Activated B cell treated with CpG ODN at 0.5 μM for 24 hours (primary cell): ENCODE measurements around the gene CAMTA1. TPM values are rescaled to one million over a fixed set of nuclear protein-coding genes. Genes with fewer than 3 reads are reported as not detected.

ENCODE experiments used
- ATAC-seq: fragments of 200-7000 bp; cut with Tn5 transposase; one replicate; pipeline ENCODE4 v1.10.0; 2021; ENCODE audit warnings: low read depth, mild to moderate bottlenecking, moderate library complexity
- CTCF ChIA-PET: fragments of 350-600 bp; sonication (Branson Sonifier 250); formaldehyde crosslinking; loops from one replicate; lab custom pipeline; 2021; ENCODE audit warnings: antibody characterized with exemption; lab: Charles Lee
- POLR2A ChIA-PET: fragments of 350-600 bp; sonication (Branson Sonifier 250); formaldehyde crosslinking; loops from one replicate; lab custom pipeline; 2021; ENCODE audit warnings: antibody characterized with exemption; lab: Charles Lee
- DNase-seq: peaks from one replicate; pipeline ENCODE4 v3.0.0; 2022
- H3K27ac Mint-ChIP-seq: one replicate; pipeline ENCODE4 v1.8.0; 2020; ENCODE audit warnings: mixed read lengths
- H3K27me3 Mint-ChIP-seq: one replicate; pipeline ENCODE4 v1.8.0; 2021; ENCODE audit warnings: mixed read lengths
- H3K36me3 Mint-ChIP-seq: one replicate; pipeline ENCODE4 v1.8.0; 2021; ENCODE audit warnings: low read depth, mixed read lengths
- H3K4me1 Mint-ChIP-seq: one replicate; pipeline ENCODE4 v1.8.0; 2021; ENCODE audit warnings: mixed read lengths
- H3K4me3 Mint-ChIP-seq: one replicate; pipeline ENCODE4 v1.8.0; 2020; ENCODE audit warnings: mild to moderate bottlenecking, mixed read lengths
- H3K9me3 Mint-ChIP-seq: one replicate; pipeline ENCODE4 v1.8.0; 2020; ENCODE audit warnings: mixed read lengths
- CTCF ChIP-seq: fragments of 200-600 bp; IDR thresholded peaks from one replicate; pipeline ENCODE4 v1.8.0; 2022; ENCODE audit warnings: antibody characterized with exemption, mild to moderate bottlenecking
- intact Hi-C: fragments of 100-400 bp; cut with micrococcal nuclease; formaldehyde crosslinking; loops from one replicate; pipeline ENCODE4 v1.15.1; 2024
- total RNA-seq: library from RNA; stranded (reverse); gene quantifications from 2 replicates; pipeline ENCODE4 v1.2.3, GENCODE V29; 2022

The CAMTA1 gene
- total RNA-seq, 1 donor from 2014 or later: 49.8 TPM

GRCh38 chr1:7250176-7250575, 464.9 kb downstream of the CAMTA1 start:
- no peak overlapping the region for H3K4me3 Mint-ChIP-seq
- no peak for ATAC-seq
- H3K36me3 Mint-ChIP-seq: no peaks in the 10 kb centered on the region
- DNase-seq: no peak
- no peaks in the 10 kb centered on the region for H3K9me3 Mint-ChIP-seq
- H3K27ac Mint-ChIP-seq: no peak overlapping the region
- no peaks in the 10 kb centered on the region for H3K4me1 Mint-ChIP-seq
- H3K27me3 Mint-ChIP-seq: peaks cover 16% of the 10 kb centered on the region
- CTCF ChIA-PET: no interaction called here
- POLR2A ChIA-PET: no interaction called here
- intact Hi-C loops: no loop called here
- TF ChIP-seq CTCF: no peak

GRCh38 chr1:7250597-7251453, 465.6 kb downstream of the CAMTA1 start:
- Mint-ChIP-seq H3K27me3 (peaks cover 16% of the 10 kb centered on the region), H3K4me3 (no peak overlapping the region), H3K27ac (no peak overlapping the region), H3K36me3 (no peaks in the 10 kb centered on the region), H3K9me3 (no peaks in the 10 kb centered on the region), H3K4me1 (no peaks in the 10 kb centered on the region)
- ChIA-PET CTCF (no interaction called here), POLR2A (no interaction called here)
- DNase-seq: no peak
- no peak for TF ChIP-seq CTCF
- ATAC-seq: no peak
- intact Hi-C loops: no loop called here

- Mint-ChIP-seq H3K4me1 (no peaks in the 10 kb centered on the region), H3K27ac (no peak overlapping the region), H3K36me3 (no peaks in the 10 kb centered on the region), H3K4me3 (no peak overlapping the region), H3K27me3 (peaks cover 16% of the 10 kb centered on the region), H3K9me3 (no peaks in the 10 kb centered on the region)
- TF ChIP-seq CTCF: no peak
- ATAC-seq (no peak), DNase-seq (no peak)
- POLR2A ChIA-PET: no interaction called here
- intact Hi-C loops: no loop called here
- CTCF ChIA-PET: no interaction called here
These were observed 466.2 kb downstream of the CAMTA1 start for GRCh38 chr1:7251454-7251800.

GRCh38 chr1:7252411-7253117, 467.3 kb downstream of the CAMTA1 start:
- ChIA-PET CTCF (no interaction called here), POLR2A (no interaction called here)
- Mint-ChIP-seq H3K4me1 (no peaks in the 10 kb centered on the region), H3K27ac (no peak overlapping the region), H3K4me3 (no peak overlapping the region), H3K27me3 (peaks cover 12% of the 10 kb centered on the region), H3K36me3 (no peaks in the 10 kb centered on the region), H3K9me3 (no peaks in the 10 kb centered on the region)
- TF ChIP-seq CTCF: no peak
- DNase-seq (no peak), ATAC-seq (no peak)
- intact Hi-C loops: no loop called here

- Mint-ChIP-seq H3K4me1 (no peaks in the 10 kb centered on the region), H3K4me3 (no peak overlapping the region), H3K27me3 (peaks cover 10% of the 10 kb centered on the region), H3K9me3 (no peaks in the 10 kb centered on the region), H3K36me3 (no peaks in the 10 kb centered on the region), H3K27ac (no peak overlapping the region)
- ChIA-PET POLR2A (no interaction called here), CTCF (no interaction called here)
- no peak for DNase-seq
- intact Hi-C loops: no loop called here
- no peak for TF ChIP-seq CTCF
- ATAC-seq: no peak
These were observed 467.8 kb downstream of the CAMTA1 start for GRCh38 chr1:7253118-7253480.
